RWPE1 (cell line): ENCODE results near the gene CHD5.

ENCODE experiments used
- CTCF ChIA-PET: fragments of 350-600 bp; sonication (Branson Sonifier 250); formaldehyde crosslinking; extraction: SDS; loops from one replicate; lab custom pipeline; 2021; lab: Yijun Ruan, JAX
- POLR2A ChIA-PET: fragments of 400-600 bp; formaldehyde crosslinking; extraction: SDS; loops from one replicate; lab custom pipeline; 2020; ENCODE audit warnings: antibody characterized with exemption; ENCODE audit not compliant: low non-redundant PET; lab: Yijun Ruan, JAX
- DNase-seq: peaks from one replicate; pipeline ENCODE4 v3.0.0; 2012; ENCODE audit warnings: low spot score
- H3K27ac ChIP-seq: fragments of 450-650 bp; 2 replicates; pipeline ENCODE4 v1.5.1; 2017
- CTCF ChIP-seq: fragments of 450-650 bp; conservative IDR thresholded peaks from 2 replicates; pipeline ENCODE4 v1.5.1; 2017; ENCODE audit warnings: low read depth, mild to moderate bottlenecking

The CHD5 gene

GRCh38 chr1:6117624-6118023 is 62.5 kb downstream of the CHD5 start:
- POLR2A ChIA-PET, result no interaction called here
- no peak for TF ChIP-seq CTCF
- CTCF ChIA-PET, result no interaction called here

DNA sequence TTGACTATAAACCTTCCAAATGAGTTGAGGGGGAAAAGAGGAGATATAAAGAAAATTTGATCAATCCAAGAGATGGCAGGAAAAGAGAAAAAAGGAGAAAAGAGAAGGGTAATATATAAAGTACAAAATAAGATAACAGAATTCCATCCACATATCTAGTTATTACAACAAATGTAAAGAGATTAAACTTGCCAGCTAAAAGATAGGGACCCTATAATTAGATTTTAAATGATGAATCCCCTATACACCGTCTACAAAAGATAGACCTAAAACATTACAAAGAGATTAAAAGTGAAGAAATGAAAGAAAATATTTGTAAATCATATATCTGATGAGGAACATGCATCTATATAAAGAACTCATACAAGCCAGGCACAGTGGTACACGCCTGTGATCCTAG is 63.1 kb downstream of the CHD5 start:
- no peak overlapping the region for H3K27ac ChIP-seq
- CTCF ChIA-PET, result no interaction called here

More at GRCh38 chr1:6117624-6118023, 62.5 kb downstream of the CHD5 start:
- no peak for DNase-seq
- H3K27ac ChIP-seq, result no peak overlapping the region

GRCh38 chr1:6116137-6116536 is 64.0 kb downstream of the CHD5 start:
- no peak overlapping the region for H3K27ac ChIP-seq
- TF ChIP-seq CTCF, result no peak
- ChIA-PET CTCF (interaction anchor here (0.7 kb wide), 1 partner anchor 99 kb away, joined by 4 read pairs; no protein-coding TSS in a partner anchor), POLR2A (interaction anchor here (0.6 kb wide), 1 partner anchor 69 kb away, joined by 3 read pairs; no protein-coding TSS in a partner anchor)
- no peak for DNase-seq

More for the DNA sequence above, 63.1 kb downstream of the CHD5 start:
- no peak for TF ChIP-seq CTCF
- DNase-seq, result no peak
- POLR2A ChIA-PET, result no interaction called here

GRCh38 chr1:6113745-6114144 is 66.4 kb downstream of the CHD5 start:
- DNase-seq, result no peak
- CTCF ChIA-PET, result interaction anchor here (0.6 to 1.0 kb wide), 3 partner anchors 22 to 493 kb away, joined by 3 read pairs; no protein-coding TSS in a partner anchor
- no peak overlapping the region for H3K27ac ChIP-seq
- TF ChIP-seq CTCF, result no peak
- POLR2A ChIA-PET, result no interaction called here

GRCh38 chr1:6113116-6113515 is 67.0 kb downstream of the CHD5 start:
- no peak for TF ChIP-seq CTCF
- no peak for DNase-seq
- H3K27ac ChIP-seq, result no peak overlapping the region
- CTCF ChIA-PET, result interaction anchor here (0.6 to 1.0 kb wide), 4 partner anchors 21 to 493 kb away, joined by 3 read pairs; no protein-coding TSS in a partner anchor
- POLR2A ChIA-PET, result no interaction called here

GRCh38 chr1:6112690-6113005 is 67.5 kb downstream of the CHD5 start:
- POLR2A ChIA-PET, result no interaction called here
- no peak for TF ChIP-seq CTCF
- CTCF ChIA-PET, result interaction anchor here (0.7 kb wide), 1 partner anchor 132 kb away, joined by 3 read pairs; no protein-coding TSS in a partner anchor
- no peak overlapping the region for H3K27ac ChIP-seq
- DNase-seq, result no peak
